GM21619 (cell line): ENCODE data around the gene TUBGCP3.
"Not testable (repeated sequence)": the region's sequence is repeated elsewhere in the genome, so short reads cannot be mapped to it uniquely, and the experiment has no call there.

Source experiments
- ATAC-seq: cut with Tn5 transposase; IDR thresholded peaks from one replicate; pipeline ENCODE4 v1.9.1; 2021; ENCODE audit not compliant: unreplicated experiment

TUBGCP3 gene

DNA sequence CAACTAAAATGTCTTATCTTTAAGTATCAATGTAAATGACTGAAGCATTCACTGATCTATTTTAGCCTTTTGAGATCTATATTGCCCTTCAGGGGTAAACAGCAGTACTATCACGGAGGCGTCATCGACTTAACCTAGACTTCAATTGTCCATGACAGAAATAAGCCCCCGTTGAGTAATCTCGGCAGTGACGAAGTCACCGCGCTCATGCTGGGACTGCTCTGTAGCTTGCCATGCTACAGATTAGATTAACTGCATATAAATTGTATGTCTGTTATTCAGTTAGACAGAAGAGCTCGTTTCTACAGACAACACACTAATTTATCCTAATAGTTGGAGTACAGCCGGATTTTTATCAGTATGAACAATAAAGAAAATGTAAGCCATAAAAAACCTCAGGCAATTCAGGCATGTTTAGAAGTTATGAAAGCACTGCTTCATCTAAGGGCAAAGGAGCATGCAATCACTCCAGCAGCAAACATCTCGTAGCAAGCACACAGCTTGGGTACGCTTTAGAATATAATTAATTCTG lies 56.6 kb downstream of the TUBGCP3 start:
- no peak for ATAC-seq

DNA sequence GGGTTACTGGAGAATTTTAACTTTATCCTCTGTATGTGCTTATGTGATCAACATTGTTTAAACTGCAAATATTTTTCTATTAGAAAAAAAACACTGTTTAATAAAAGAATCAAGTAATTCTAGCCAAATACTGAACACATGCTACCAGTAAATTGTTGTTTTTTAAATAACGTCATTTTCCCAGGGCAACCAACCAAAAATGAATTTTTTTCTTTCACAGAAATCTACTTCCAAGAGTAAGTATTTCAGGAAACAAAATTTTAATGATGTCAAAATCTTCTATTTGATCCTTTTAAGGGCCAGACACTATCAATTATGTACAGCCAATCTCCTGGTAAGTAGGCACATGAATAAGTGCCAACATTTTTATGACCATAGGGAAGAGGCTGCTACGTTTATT lies 57.1 kb downstream of the TUBGCP3 start:
- no peak for ATAC-seq

DNA sequence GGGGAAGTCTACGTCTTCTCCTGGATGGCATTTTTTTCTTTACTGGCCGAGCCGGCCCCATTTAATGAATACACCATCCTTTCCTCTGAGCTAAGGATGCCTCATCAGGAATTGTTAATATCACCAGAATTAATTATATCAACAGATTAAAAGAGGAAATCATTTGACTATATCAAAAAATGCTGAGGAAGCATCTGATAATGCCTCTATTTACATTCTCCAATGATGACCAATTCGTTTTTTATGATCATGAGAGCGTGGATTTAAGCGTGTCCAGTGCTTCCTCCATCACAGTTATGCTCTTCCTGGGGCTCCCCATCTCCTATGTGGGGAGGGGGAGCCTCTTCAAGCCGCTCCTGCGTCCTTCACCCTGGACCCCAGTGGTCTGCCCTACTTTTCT lies 58.7 kb downstream of the TUBGCP3 start:
- ATAC-seq, result no peak

DNA sequence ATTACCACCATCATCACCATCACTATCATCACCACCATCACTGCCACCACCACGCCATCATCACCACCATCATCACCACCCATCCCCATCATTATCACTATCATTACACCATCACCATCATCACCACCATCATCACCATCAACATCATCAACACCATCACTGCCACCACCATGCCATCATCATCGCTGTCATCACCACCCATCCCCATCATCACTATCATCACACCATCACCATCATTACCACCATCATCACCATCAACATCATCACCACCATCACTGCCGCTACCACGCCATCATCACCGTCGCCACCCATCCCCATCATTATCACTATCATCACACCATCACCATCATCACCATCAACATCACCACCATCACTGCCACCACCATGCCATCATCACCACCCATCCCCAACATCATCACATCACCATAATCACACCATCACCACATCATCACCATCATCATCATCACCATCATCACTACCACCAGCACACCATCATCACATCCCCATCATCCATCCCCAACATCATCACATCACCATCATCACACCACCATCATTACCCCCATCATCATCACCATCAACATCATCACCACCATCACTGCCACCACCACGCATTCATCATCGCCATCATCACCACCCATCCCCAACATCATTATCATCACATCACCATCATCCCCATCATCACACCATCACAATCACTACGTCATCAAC lies 61.7 kb downstream of the TUBGCP3 start:
- no peak for ATAC-seq

DNA sequence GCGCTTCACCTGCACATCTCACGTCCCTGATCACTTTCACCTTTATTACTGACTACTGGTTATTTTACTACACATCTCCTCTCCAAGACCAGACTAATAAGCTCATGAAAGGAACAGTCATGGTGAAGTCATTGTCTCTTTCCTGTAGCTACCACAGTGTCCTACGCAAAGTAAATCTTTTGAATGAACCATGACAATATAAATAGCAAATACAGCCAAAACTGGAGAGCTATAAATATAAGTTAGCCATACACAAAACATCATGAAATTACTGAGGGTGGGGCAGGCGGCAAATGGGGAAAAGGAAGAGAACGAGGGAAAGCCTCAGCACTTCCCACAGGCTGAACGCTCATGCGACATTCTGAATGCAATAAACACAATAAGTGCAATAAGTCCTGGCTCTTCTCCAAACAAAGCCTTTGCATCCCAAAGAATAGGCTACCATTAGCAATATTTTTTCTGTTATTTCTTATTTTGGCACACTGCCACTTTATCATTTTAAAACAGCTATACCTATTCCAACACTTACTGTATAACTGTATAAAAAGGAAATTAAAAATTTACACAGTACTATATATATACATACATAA lies 62.5 kb downstream of the TUBGCP3 start:
- no peak for ATAC-seq

DNA sequence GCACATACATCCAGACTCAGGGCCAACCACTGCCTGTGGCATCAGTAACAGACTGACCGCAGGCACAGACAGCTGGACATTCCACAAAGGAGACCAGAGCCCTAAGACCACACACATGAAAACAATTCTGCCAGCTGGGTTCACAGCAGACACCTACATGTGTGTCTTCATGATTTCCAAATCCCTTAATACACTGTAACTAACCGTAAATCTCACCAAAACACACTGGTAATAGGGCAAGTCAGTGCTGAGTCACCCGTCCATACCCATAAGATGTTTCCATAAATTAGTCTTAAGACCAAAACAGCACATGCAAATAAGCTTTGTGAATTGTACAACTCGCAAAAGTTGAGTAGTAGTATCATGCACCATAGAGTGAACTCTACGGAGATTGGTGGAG lies 65.4 kb downstream of the TUBGCP3 start:
- no peak for ATAC-seq

DNA sequence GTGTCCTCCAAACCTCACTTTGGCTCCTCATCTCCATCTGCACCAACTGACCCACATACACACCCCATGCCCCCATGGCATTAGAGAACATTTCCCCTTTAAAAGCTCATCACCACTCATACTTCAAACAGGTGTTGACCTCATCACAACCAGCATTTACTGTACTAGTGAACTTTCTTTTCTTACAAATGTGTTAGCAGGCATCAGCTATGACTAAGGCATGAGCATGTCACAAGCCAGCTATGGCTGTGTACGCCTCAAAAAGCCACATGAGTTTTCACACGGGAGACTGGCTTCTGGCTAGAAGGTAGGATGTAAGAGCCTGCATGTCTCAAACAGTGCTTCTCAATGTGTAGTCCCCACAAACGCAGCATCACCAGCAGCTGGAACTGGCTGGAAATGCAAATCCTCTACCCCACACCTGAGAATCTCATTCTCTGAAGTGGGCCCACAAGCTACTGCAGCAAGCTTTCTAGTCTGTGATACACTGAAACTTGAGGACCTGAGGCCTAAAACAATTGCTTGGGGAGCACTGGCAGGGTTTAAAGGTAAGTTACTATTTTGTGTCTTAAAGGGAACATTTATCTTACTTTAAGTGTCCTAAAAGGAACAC lies 66.8 kb downstream of the TUBGCP3 start:
- ATAC-seq, result no peak

DNA sequence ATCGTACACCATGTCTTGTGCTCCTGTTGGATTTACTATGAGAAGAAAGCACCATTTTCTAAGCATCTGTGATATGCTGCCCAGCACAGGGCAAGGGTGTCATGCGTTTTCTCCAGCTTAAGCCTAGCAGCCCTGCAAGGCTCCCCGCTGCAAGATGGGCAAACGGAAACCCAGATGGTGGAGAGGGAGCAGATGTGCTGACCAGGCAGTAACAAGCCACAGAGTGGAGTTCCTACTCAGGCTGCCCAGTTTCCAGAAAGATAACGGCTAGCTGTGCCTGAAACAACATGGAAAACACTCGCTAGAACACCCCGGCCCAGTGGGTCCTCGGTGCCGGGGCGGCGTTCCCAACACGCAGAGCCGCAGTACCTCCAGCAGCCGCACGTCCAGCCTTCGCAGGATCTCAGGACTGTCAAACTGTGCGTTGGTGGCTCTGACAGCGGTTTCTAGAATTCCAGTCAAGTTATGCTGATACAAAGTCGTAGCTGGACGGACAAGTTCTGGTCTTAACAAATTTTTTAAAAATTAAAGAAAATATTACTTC lies 68.4 kb downstream of the TUBGCP3 start:
- ATAC-seq, result no peak

DNA sequence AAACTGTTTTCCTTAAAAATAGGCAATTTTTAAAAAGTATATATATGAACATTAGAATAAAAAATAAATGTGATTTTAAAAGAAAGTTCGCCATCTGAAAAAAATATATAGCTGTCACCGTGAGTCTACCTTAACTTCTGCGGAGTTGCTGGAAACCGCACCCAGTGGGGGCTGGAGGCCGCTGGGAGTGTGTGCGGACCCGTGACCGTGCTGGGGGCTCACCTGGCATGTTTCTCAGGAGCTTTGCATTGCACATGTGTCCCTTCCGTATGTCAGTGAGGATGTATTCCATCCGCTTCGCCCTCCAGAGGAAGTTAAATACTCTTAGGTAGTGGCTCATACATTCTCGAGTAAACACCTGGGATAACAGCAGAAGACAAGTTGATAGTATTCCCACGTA lies 71.7 kb downstream of the TUBGCP3 start:
- no peak for ATAC-seq

DNA sequence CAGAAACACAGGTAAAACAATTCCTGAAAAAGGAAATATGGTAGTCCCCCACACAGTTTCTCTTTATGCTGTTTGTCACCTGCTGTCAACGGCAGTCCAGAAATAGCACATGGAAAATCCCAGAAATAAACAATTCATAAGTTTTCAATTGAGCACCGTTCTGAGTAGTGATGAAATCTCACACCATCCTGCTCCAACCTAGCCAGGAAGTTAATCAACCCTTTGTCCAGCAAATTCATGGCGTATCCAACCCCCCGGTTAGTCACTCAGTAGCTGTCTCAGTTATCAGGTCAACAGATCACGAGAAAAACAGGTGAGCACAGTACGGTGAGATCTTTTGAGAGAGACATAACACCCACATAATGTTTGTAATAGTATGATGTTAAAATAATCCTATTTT lies 74.2 kb downstream of the TUBGCP3 start:
- ATAC-seq, result no peak

DNA sequence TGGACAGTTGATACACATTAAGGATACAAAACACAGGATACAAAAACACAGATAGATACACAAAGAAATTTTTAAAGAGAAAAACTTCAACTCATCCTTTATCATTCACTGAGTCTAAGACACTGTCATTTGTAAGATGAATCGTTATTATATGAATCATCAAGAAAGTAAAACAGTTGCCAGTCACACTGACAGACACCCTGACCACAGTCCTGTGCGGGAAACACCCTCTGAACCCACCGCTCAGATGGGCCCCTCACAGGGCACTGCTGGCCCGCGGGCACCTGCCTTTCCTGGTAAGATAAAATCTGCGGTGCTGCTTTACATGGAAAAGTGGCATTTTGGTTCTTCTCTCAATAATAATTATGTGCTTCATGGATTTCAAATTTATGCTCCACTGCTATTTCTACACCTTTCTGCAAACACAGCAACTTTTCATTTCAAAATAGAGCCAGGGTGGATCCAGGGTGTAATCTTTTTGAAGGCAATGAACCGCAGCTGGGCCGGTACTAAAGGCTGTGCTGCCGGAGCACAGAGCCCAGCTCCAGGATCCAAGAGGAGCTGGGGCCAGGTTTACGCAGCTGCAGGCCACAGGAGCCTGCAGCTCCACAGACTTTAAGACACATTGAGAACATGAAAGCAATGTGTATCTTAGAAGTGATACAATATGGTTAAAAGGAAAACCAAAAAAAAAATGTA lies 76.8 kb downstream of the TUBGCP3 start:
- no peak for ATAC-seq

DNA sequence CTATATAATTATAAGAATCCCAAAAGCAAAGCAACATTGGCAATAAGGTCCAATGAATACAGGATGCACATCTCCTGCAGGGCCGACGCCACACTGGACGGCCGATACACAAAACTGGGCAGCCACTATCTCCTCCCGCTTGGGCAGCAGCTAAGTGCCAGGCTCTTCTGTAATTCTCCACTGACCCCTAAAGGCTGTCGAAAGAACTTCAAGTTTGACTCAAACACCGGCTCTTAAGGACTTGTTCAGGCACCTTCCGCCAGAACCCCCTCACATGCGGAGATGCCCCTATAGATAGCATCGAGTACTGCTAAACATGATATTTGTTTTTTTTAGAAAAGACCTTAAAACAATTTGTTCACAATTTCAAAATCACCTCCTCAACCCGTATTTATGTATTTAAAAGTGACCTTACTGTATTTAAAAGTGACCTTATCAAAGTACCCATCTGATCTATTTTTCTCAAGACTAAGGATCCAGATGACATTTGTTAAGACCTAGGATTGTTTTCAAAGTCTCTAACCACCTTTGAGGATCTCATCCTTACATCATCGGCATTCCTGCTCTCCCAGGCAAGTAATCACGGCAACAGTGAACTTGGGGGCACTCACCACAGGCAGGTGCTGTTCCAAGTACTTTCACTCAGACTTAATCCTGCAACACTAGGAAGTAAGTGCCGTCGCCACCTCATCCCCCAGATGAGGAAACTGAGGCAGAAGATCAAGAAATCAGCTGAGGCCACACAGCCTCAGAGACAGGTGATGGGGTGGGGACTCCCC lies 77.8 kb downstream of the TUBGCP3 start:
- peak; percentile 54 for ATAC-seq

DNA sequence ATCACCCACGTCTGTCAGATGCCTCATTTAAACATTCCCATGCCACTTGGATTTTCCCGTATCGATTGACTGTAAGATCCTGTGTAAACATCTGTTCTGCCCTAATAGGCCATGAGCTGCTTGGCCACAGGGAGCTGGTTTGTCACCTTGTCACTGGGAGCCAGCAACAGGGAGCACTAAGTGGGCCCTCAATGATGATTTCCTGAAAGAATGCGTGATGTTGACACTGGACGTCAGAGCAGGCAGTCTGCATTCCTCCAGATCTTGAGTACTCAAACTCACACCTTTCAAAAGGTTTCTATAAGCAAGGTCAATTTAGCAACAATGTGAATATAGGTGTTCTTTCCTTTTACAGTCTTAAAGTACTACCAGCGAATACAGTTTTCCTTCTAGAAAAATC lies 78.8 kb downstream of the TUBGCP3 start:
- ATAC-seq, result no peak

DNA sequence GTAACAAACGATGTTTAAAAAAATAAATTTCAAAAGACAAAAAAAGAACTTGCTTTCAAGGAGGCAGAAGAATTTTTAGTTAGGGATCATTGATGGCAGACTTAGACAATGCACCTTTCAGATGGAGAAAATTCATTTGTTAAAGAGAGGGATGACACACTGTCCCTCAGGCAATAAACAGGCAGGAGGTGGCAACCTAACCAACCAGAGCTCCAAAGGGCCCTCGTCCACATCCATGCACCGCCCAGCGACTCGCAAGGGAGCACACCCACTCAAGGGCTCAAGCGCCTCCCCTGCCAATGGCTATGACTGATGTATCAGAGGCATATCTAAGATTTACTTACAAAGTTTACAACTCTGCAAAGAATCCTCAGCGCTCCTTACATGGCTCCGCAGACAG lies 81.9 kb downstream of the TUBGCP3 start:
- no peak for ATAC-seq

DNA sequence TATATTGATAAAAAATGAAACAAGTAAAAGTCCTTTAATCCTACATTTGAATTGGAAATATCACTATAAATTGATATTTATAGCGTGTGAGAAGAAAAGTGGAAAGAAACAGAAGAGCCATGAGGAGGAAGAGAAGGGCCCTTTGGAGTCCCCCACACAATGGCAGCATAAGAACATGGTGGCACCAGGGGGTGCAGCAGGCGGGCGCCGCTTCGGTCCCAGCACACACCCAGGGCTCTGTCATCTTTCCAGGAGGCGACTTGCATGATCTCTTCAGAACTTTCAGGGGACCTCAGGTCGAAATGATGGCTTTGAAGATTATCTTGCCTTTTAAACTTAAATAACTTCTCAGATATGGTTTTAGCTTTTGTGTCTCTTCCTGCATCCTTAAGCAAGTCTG lies 91.8 kb downstream of the TUBGCP3 start:
- ATAC-seq, result no peak

DNA sequence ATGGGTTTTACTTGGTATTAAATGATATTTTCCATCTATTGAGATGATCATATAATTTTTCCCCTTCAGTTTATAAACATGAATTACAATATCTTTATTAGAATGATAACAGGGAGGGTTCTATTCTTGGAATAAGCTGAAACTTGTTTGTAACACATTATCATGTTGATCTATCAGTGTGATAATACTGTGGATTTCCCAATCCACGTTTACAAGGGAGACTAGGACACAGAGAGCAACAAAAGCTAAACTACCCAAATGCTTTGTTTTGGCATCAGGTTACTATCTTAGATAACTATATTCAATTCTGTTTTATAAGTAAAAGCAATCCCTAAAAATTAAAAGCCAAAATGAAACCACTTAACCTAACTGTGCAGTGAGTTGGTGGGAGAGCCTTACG lies 92.5 kb downstream of the TUBGCP3 start:
- no peak for ATAC-seq

DNA sequence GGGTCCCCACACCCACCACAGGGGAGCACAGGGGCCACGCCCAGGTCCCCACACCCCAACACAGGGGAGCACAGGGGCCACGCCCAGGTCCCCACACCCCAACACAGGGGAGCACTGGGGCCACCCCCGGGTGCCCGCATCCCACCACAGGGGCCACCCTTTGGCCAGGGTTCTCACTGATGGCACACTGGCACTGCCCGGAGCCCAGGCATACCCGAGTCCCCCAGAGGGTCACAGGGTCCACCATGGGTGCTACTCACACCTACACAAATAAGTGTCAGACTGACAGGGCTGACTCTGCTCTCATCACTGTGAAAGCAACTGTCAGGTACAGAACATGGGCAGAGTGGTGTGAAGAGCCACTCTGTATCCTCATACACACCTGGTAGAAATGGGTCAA lies 98.8 kb downstream of the TUBGCP3 start:
- ATAC-seq, result no peak

DNA sequence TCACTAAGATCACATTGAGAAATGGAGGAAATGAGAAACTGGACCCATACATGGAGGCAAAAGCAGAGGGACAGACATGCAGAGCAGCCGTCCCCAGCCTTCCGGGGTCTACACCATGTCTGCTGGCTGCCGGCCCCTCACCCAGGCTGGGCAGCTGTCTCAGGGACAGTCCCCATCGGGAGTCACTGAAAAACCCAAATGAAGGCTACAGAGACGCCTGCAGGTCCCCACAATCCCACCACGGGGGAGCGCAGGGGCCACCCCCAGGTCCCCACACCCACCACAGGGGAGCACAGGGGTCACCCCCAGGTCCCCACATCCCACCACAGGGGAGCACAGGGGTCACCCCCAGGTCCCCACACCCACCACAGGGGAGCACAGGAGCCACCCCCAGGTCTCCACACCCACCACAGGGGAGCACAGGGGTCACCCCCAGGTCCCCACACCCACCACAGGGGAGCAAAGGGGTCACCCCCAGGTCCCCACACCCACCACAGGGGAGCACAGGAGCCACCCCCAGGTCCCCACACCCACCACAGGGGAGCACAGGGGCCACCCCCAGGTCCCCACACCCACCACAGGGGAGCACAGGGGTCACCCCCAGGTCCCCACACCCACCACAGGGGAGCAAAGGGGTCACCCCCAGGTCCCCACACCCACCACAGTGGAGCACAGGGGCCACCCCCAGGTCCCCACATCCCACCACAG lies 99.5 kb downstream of the TUBGCP3 start:
- ATAC-seq, result not testable (repeated sequence)

DNA sequence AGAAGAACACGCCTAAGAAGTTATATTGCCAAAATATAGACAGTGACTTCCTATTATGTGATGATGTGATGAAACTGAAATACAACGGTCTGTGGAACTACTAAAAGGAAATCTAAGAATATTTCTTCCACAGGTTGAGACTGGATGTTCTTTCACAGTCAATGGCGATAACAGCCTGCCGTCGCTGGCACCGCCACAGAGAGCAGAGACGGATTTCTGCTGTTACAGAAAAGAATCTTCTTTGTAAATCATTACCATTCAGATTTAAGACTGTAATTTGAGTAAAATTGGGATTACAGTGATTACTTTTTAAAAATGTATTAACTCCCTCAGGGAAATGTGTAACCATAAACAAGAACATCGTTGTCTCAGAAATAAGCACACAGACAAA lies 100.8 kb downstream of the TUBGCP3 start:
- no peak for ATAC-seq
